GM23338 (cell line): ENCODE results near the gene ADGRB3. TPM values are rescaled to one million over a fixed set of nuclear protein-coding genes. Genes with fewer than 3 reads are reported as not detected.

ENCODE experiments used
- ATAC-seq: fragments of 200-7000 bp; cut with Tn5 transposase; 3 replicates; pipeline ENCODE4 v1.9.1; 2020
- DNase-seq: peaks from one replicate; pipeline ENCODE4 v3.0.0-alpha.2; 2015; ENCODE audit warnings: low spot score
- H2AFZ ChIP-seq: fragments of 200-600 bp; sonication (generic); 2 replicates; pipeline ENCODE4 v1.8.0; 2016; ENCODE audit warnings: antibody characterized with exemption, mild to moderate bottlenecking, moderate library complexity
- H3F3A ChIP-seq: fragments of 200-600 bp; sonication (generic); replicated peaks from 2 replicates; pipeline ENCODE4 v1.8.0; 2017; ENCODE audit warnings: antibody characterized with exemption, mixed run types, low read depth
- H3K27ac ChIP-seq: fragments of 200-600 bp; sonication (generic); 2 replicates; pipeline ENCODE4 v1.6.1; 2016; ENCODE audit warnings: low read depth
- H3K27me3 ChIP-seq: fragments of 200-600 bp; sonication (generic); 2 replicates; pipeline ENCODE4 v1.8.0; 2016; ENCODE audit warnings: mild to moderate bottlenecking, mixed run types, moderate library complexity; ENCODE audit not compliant: insufficient read depth
- H3K36me3 ChIP-seq: fragments of 200-600 bp; sonication (generic); 2 replicates; pipeline ENCODE4 v1.8.0; 2016; ENCODE audit warnings: mild to moderate bottlenecking; ENCODE audit not compliant: insufficient read depth
- H3K4me1 ChIP-seq: fragments of 200-600 bp; sonication (generic); 2 replicates; pipeline ENCODE4 v1.8.0; 2016; ENCODE audit warnings: mild to moderate bottlenecking, moderate library complexity; ENCODE audit not compliant: insufficient read depth
- H3K4me2 ChIP-seq: fragments of 200-600 bp; sonication (generic); 2 replicates; pipeline ENCODE4 v1.7.1; 2017; ENCODE audit warnings: mixed run types
- H3K4me3 ChIP-seq: fragments of 200-600 bp; sonication (generic); 2 replicates; pipeline ENCODE4 v1.6.1; 2016; ENCODE audit warnings: mixed run types
- H3K79me2 ChIP-seq: fragments of 200-600 bp; sonication (generic); replicated peaks from 2 replicates; pipeline ENCODE4 v1.8.0; 2017; ENCODE audit warnings: mild to moderate bottlenecking; ENCODE audit not compliant: insufficient read depth
- H3K9me2 ChIP-seq: fragments of 200-600 bp; sonication (generic); 2 replicates; pipeline ENCODE4 v1.8.0; 2017; ENCODE audit not compliant: insufficient read depth
- H4K20me1 ChIP-seq: fragments of 200-600 bp; sonication (generic); replicated peaks from 2 replicates; pipeline ENCODE4 v1.8.0; 2017; ENCODE audit warnings: mild to moderate bottlenecking; ENCODE audit not compliant: insufficient read depth
- H3K27ac Mint-ChIP-seq: 2 replicates; pipeline ENCODE4 v1.8.0; 2020; ENCODE audit warnings: inconsistent platforms, mild to moderate bottlenecking, moderate library complexity, mixed read lengths
- H3K27me3 Mint-ChIP-seq: 3 replicates; pipeline ENCODE4 v1.8.0; 2022; ENCODE audit warnings: low read depth, mild to moderate bottlenecking, moderate library complexity, mixed read lengths, inconsistent platforms; ENCODE audit not compliant: insufficient read depth, poor library complexity
- H3K36me3 Mint-ChIP-seq: 3 replicates; pipeline ENCODE4 v1.8.0; 2021; ENCODE audit warnings: low read depth, mild to moderate bottlenecking, inconsistent platforms, moderate library complexity, mixed read lengths
- H3K4me1 Mint-ChIP-seq: 3 replicates; pipeline ENCODE4 v1.8.0; 2020; ENCODE audit warnings: mild to moderate bottlenecking, inconsistent platforms, mixed read lengths
- H3K4me3 Mint-ChIP-seq: 3 replicates; pipeline ENCODE4 v1.8.0; 2021; ENCODE audit warnings: moderate library complexity, mild to moderate bottlenecking, inconsistent platforms, mixed read lengths
- H3K9me3 Mint-ChIP-seq: 3 replicates; pipeline ENCODE4 v1.8.0; 2020; ENCODE audit warnings: moderate library complexity, mild to moderate bottlenecking, inconsistent platforms, mixed read lengths
- CREB1 ChIP-seq: fragments of 250-450 bp; sonication (Bioruptor Pico); IDR thresholded peaks from 2 replicates; pipeline ENCODE4 v1.5.0; 2020; ENCODE audit warnings: low read depth, mild to moderate bottlenecking, moderate library complexity
- EZH2 ChIP-seq: fragments of 200-600 bp; sonication (generic); IDR thresholded peaks from one replicate; pipeline ENCODE4 v1.8.0; 2017; ENCODE audit warnings: antibody characterized with exemption, mild to moderate bottlenecking, low read depth; ENCODE audit not compliant: unreplicated experiment
- EZH2phosphoT487 ChIP-seq: fragments of 200-600 bp; sonication (generic); IDR thresholded peaks from one replicate; pipeline ENCODE4 v1.8.1; 2018; ENCODE audit warnings: antibody characterized with exemption; ENCODE audit not compliant: unreplicated experiment
- JUNB ChIP-seq: IDR thresholded peaks from one replicate; pipeline ENCODE4 v1.6.1; 2016; ENCODE audit warnings: antibody characterized with exemption; ENCODE audit not compliant: unreplicated experiment
- NANOG ChIP-seq: IDR thresholded peaks from 2 replicates; pipeline ENCODE4 v1.6.1; 2016; ENCODE audit warnings: antibody characterized with exemption, borderline replicate concordance
- POLR2AphosphoS5 ChIP-seq: IDR thresholded peaks from 2 replicates; pipeline ENCODE4 v1.6.1; 2016; ENCODE audit warnings: antibody characterized with exemption, low read depth
- REST ChIP-seq: IDR thresholded peaks from one replicate; pipeline ENCODE4 v1.6.1; 2018; ENCODE audit warnings: antibody characterized with exemption; ENCODE audit not compliant: unreplicated experiment
- STAT1 ChIP-seq: IDR thresholded peaks from one replicate; pipeline ENCODE4 v1.6.1; 2016; ENCODE audit warnings: antibody characterized with exemption; ENCODE audit not compliant: unreplicated experiment
- ZNF114 ChIP-seq: fragments of 250-450 bp; sonication (Bioruptor Pico); IDR thresholded peaks from 2 replicates; pipeline ENCODE4 v1.5.0; 2020; ENCODE audit warnings: mild to moderate bottlenecking, moderate library complexity
- ZNF331 ChIP-seq: fragments of 250-450 bp; sonication (Bioruptor Pico); IDR thresholded peaks from 2 replicates; pipeline ENCODE4 v1.5.0; 2020; ENCODE audit warnings: low read depth, mild to moderate bottlenecking, moderate library complexity
- ZNF462 ChIP-seq: fragments of 250-450 bp; sonication (Bioruptor Pico); IDR thresholded peaks from 2 replicates; pipeline ENCODE4 v1.5.0; 2020; ENCODE audit warnings: mild to moderate bottlenecking, moderate library complexity
- polyA plus RNA-seq: library from polyadenylated mRNA; unstranded; fragments of >200 nt; fragmentation: Nextera tagmentation; extraction: Ambion mirVana; gene quantifications from 2 replicates; pipeline ENCODE4 v1.2.1, GENCODE V29; 2016
- total RNA-seq: library from RNA; depleted of rRNA; stranded (reverse); fragments of >200 nt; shearing (Covaris generic); gene quantifications from 2 replicates; pipeline ENCODE4 v1.2.3, GENCODE V29; 2014
- TF ChIP-seq, protein P1 (sequence below), 2 experiments: fragments of 200-600 bp in 1 of 2; sonication (generic) in 1 of 2; conservative IDR thresholded peaks; 2 replicates each; pipeline versions ENCODE4 v1.5.1 to v1.6.1; 2016 to 2017; ENCODE audit warnings: antibody characterized with exemption in 2 of 2, low read depth in 2 of 2, mild to moderate bottlenecking in 2 of 2, moderate library complexity in 1 of 2
- TF ChIP-seq, protein P2 (sequence below): IDR thresholded peaks from 2 replicates; pipeline ENCODE4 v1.6.1; 2016; ENCODE audit warnings: antibody characterized with exemption

The ADGRB3 gene
- total and polyA plus RNA-seq, 2 experiments from 2014 or later = 0.92 to 4.0 TPM

GRCh38 chr6:68993911-68994310, 358.8 kb downstream of the ADGRB3 start:
- no peaks in the 10 kb centered on the region for H3K9me3 Mint-ChIP-seq
- H3K27ac Mint-ChIP-seq = no peak overlapping the region; the same call in 1 of the 2 replicates
- TF ChIP-seq, protein P1, sequence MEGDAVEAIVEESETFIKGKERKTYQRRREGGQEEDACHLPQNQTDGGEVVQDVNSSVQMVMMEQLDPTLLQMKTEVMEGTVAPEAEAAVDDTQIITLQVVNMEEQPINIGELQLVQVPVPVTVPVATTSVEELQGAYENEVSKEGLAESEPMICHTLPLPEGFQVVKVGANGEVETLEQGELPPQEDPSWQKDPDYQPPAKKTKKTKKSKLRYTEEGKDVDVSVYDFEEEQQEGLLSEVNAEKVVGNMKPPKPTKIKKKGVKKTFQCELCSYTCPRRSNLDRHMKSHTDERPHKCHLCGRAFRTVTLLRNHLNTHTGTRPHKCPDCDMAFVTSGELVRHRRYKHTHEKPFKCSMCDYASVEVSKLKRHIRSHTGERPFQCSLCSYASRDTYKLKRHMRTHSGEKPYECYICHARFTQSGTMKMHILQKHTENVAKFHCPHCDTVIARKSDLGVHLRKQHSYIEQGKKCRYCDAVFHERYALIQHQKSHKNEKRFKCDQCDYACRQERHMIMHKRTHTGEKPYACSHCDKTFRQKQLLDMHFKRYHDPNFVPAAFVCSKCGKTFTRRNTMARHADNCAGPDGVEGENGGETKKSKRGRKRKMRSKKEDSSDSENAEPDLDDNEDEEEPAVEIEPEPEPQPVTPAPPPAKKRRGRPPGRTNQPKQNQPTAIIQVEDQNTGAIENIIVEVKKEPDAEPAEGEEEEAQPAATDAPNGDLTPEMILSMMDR (conservative IDR thresholded peaks at IDR 0.05; ENCODE audit: low read depth in 2 of 2) = no peak
- TF ChIP-seq EZH2 = no peak
- no peak for TF ChIP-seq CREB1
- no peak for TF ChIP-seq ZNF462 (CRISPR knock-in tag)
- TF ChIP-seq EZH2phosphoT487 = no peak
- no peak for TF ChIP-seq STAT1
- no peak for TF ChIP-seq JUNB
- no peak for TF ChIP-seq ZNF331 (CRISPR knock-in tag)
- no peak for TF ChIP-seq ZNF114 (CRISPR knock-in tag)
- TF ChIP-seq POLR2AphosphoS5 = no peak
- no peak for TF ChIP-seq NANOG
- TF ChIP-seq REST = no peak
- TF ChIP-seq, protein P2, sequence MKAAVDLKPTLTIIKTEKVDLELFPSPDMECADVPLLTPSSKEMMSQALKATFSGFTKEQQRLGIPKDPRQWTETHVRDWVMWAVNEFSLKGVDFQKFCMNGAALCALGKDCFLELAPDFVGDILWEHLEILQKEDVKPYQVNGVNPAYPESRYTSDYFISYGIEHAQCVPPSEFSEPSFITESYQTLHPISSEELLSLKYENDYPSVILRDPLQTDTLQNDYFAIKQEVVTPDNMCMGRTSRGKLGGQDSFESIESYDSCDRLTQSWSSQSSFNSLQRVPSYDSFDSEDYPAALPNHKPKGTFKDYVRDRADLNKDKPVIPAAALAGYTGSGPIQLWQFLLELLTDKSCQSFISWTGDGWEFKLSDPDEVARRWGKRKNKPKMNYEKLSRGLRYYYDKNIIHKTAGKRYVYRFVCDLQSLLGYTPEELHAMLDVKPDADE = no peak
- Histone ChIP-seq H3K27me3 (no peaks in the 10 kb centered on the region), H3K36me3 (no peaks in the 10 kb centered on the region), H3F3A (no peaks in the 10 kb centered on the region), H3K79me2 (no peaks in the 10 kb centered on the region), H4K20me1 (no peaks in the 10 kb centered on the region), H3K4me3 (no peak overlapping the region), H2AFZ (no peak overlapping the region), H3K9me2 (no peaks in the 10 kb centered on the region), H3K4me2 (no peak overlapping the region), H3K4me1 (peaks cover 5% of the 10 kb centered on the region; the same call in 1 of the 2 replicates), H3K27ac (no peak overlapping the region)
- H3K36me3 Mint-ChIP-seq = no peaks in the 10 kb centered on the region
- no peak overlapping the region for H3K4me3 Mint-ChIP-seq
- H3K4me1 Mint-ChIP-seq = peaks cover 12% of the 10 kb centered on the region; the same call in 2 of the 3 replicates
- DNase-seq (no peak), ATAC-seq (no peak)
- no peaks in the 10 kb centered on the region for H3K27me3 Mint-ChIP-seq
